SU-DHL-6 (cell line): ENCODE data around the gene PRCD.

Experiments used
- H2AFZ ChIP-seq: fragments of 200-600 bp; sonication (generic); 2 replicates; pipeline ENCODE4 v1.6.1; 2014; ENCODE audit warnings: low read depth, mild to moderate bottlenecking, moderate library complexity, mixed read lengths, antibody characterized with exemption, low read length; ENCODE audit not compliant: severe bottlenecking
- H3F3A ChIP-seq: fragments of 200-600 bp; shearing (Covaris generic); 2 replicates; pipeline ENCODE4 v1.6.0; 2016; ENCODE audit warnings: antibody characterized with exemption, mild to moderate bottlenecking; ENCODE audit not compliant: insufficient read depth
- H3K27ac ChIP-seq: fragments of 200-600 bp; sonication (generic); 2 replicates; pipeline ENCODE4 v1.5.1; 2016; ENCODE audit warnings: low read depth, mild to moderate bottlenecking, low read length, moderate library complexity, mixed read lengths
- H3K27me3 ChIP-seq: fragments of 200-600 bp; sonication (generic), shearing (Covaris generic); 2 replicates; pipeline ENCODE4 v1.6.0; 2014; ENCODE audit warnings: mild to moderate bottlenecking, low read length
- H3K36me3 ChIP-seq: fragments of 200-600 bp; sonication (generic); 2 replicates; pipeline ENCODE4 v1.6.1; 2014; ENCODE audit warnings: mild to moderate bottlenecking, low read length, mixed read lengths
- H3K4me2 ChIP-seq: fragments of 300-600, 200-600 bp; shearing (Covaris generic), sonication (generic); 2 replicates; pipeline ENCODE4 v1.6.0; 2014; ENCODE audit warnings: low read length, low read depth, mild to moderate bottlenecking; ENCODE audit not compliant: poor library complexity, severe bottlenecking
- H3K4me3 ChIP-seq: fragments of 200-600 bp; sonication (generic); 2 replicates; pipeline ENCODE4 v1.5.1; 2014; ENCODE audit warnings: antibody characterized with exemption, low read length, mild to moderate bottlenecking, mixed read lengths; ENCODE audit not compliant: insufficient read depth, poor library complexity, severe bottlenecking
- H3K79me2 ChIP-seq: fragments of 200-600 bp; sonication (generic); 2 replicates; pipeline ENCODE4 v1.6.1; 2014; ENCODE audit warnings: mild to moderate bottlenecking, low read length, moderate library complexity; ENCODE audit not compliant: insufficient read depth
- H3K9ac ChIP-seq: fragments of 200-600 bp; sonication (generic); 2 replicates; pipeline ENCODE4 v1.7.0; 2014; ENCODE audit warnings: mild to moderate bottlenecking, low read length
- H3K9me2 ChIP-seq: fragments of 200-600 bp; sonication (generic); replicated peaks from 2 replicates; pipeline ENCODE4 v1.6.1; 2014; ENCODE audit warnings: low read length; ENCODE audit not compliant: insufficient read depth
- H3K9me3 ChIP-seq: fragments of 200-600 bp; sonication (generic); 2 replicates; pipeline ENCODE4 v1.6.1; 2014; ENCODE audit warnings: low read length, mixed read lengths; ENCODE audit not compliant: insufficient read depth
- H4K20me1 ChIP-seq: fragments of 200-600 bp; sonication (generic); 2 replicates; pipeline ENCODE4 v1.6.1; 2014; ENCODE audit warnings: low read depth, mild to moderate bottlenecking, antibody characterized with exemption, low read length, moderate library complexity, mixed read lengths
- CTCF ChIP-seq: fragments of 200-600 bp; sonication (generic); IDR thresholded peaks from one replicate; pipeline ENCODE4 v1.5.1; 2017; ENCODE audit warnings: antibody characterized with exemption, mild to moderate bottlenecking, low read length, moderate library complexity; ENCODE audit not compliant: insufficient read depth, poor library complexity, severe bottlenecking
- EZH2phosphoT487 ChIP-seq: fragments of 200-600 bp; sonication (generic), shearing (Covaris generic); conservative IDR thresholded peaks from 2 replicates; pipeline ENCODE4 v1.6.1; 2018; ENCODE audit warnings: mild to moderate bottlenecking, antibody characterized with exemption, low read length, moderate library complexity, mixed read lengths

The PRCD gene

GRCh38 chr17:76549215-76549518 lies 9.3 kb downstream of the PRCD start:
- Histone ChIP-seq H3K9me3 (no peaks in the 10 kb centered on the region), H3K4me2 (no peak overlapping the region)

GRCh38 chr17:76549539-76549938 lies 9.7 kb downstream of the PRCD start:
- no peaks in the 10 kb centered on the region for H4K20me1 ChIP-seq
- H3F3A ChIP-seq = no peaks in the 10 kb centered on the region
- H3K36me3 ChIP-seq = no peaks in the 10 kb centered on the region
- H3K9me3 ChIP-seq = no peaks in the 10 kb centered on the region
- H3K4me2 ChIP-seq = no peak overlapping the region
- H3K79me2 ChIP-seq = no peaks in the 10 kb centered on the region
- no peaks in the 10 kb centered on the region for H3K9me2 ChIP-seq
- no peaks in the 10 kb centered on the region for H3K27me3 ChIP-seq
- H3K9ac ChIP-seq = no peak overlapping the region
- no peak overlapping the region for H3K4me3 ChIP-seq
- TF ChIP-seq CTCF (no peak), EZH2phosphoT487 (no peak)
- H2AFZ ChIP-seq = no peak overlapping the region
- no peak overlapping the region for H3K27ac ChIP-seq

More at GRCh38 chr17:76549215-76549518, 9.3 kb downstream of the PRCD start:
- no peaks in the 10 kb centered on the region for H4K20me1 ChIP-seq
- H3K27ac ChIP-seq = no peak overlapping the region
- H3K9me2 ChIP-seq = no peaks in the 10 kb centered on the region
- TF ChIP-seq EZH2phosphoT487 (no peak), CTCF (no peak)
- H2AFZ ChIP-seq = no peak overlapping the region
- no peak overlapping the region for H3K4me3 ChIP-seq
- no peaks in the 10 kb centered on the region for H3K36me3 ChIP-seq
- H3K9ac ChIP-seq = no peak overlapping the region
- H3K79me2 ChIP-seq = no peaks in the 10 kb centered on the region
- H3K27me3 ChIP-seq = no peaks in the 10 kb centered on the region
- H3F3A ChIP-seq = no peaks in the 10 kb centered on the region

GRCh38 chr17:76550712-76551615 lies 11.1 kb downstream of the PRCD start:
- no peak overlapping the region for H2AFZ ChIP-seq
- 0 out of 2 replicates have a peak, but pooled peaks cover 3% of the 10 kb centered on the region for H3F3A ChIP-seq
- H3K4me3 ChIP-seq = no peak overlapping the region
- H3K9me2 ChIP-seq = no peaks in the 10 kb centered on the region
- TF ChIP-seq EZH2phosphoT487 (no peak), CTCF (no peak)
- H3K27me3 ChIP-seq = no peaks in the 10 kb centered on the region
- no peak overlapping the region for H3K27ac ChIP-seq
- no peak overlapping the region for H3K4me2 ChIP-seq
- H3K36me3 ChIP-seq = no peaks in the 10 kb centered on the region
- H3K79me2 ChIP-seq = no peaks in the 10 kb centered on the region
- H3K9me3 ChIP-seq = no peaks in the 10 kb centered on the region
- H3K9ac ChIP-seq = no peak overlapping the region
- H4K20me1 ChIP-seq = no peaks in the 10 kb centered on the region
